ENCODE measurements around the gene PCSK1. TPM values are rescaled to one million over a fixed set of nuclear protein-coding genes. Genes with fewer than 3 reads are reported as not detected.

PCSK1 gene
- total RNA-seq, 1 donor from 2014 or later = not detected

GRCh38 chr5:96459313-96460121 is 26.5 kb upstream of the PCSK1 start:
- H3K27ac Mint-ChIP-seq (ENCODE audit: unreplicated experiment) = no peak overlapping the region
- no peaks in the 10 kb centered on the region for H3K4me1 Mint-ChIP-seq (ENCODE audit: unreplicated experiment)
- H3K36me3 Mint-ChIP-seq (ENCODE audit: unreplicated experiment) = no peaks in the 10 kb centered on the region
- no peak for DNase-seq (ENCODE audit: extremely low spot score, unreplicated experiment)
- no peak for TF ChIP-seq CTCF (IDR thresholded peaks at IDR 0.05)
- H3K4me3 Mint-ChIP-seq (ENCODE audit: unreplicated experiment) = no peak overlapping the region
- H3K9me3 Mint-ChIP-seq (ENCODE audit: unreplicated experiment) = no peaks in the 10 kb centered on the region
- peaks cover 61% of the 10 kb centered on the region for H3K27me3 Mint-ChIP-seq (ENCODE audit: unreplicated experiment)

- Mint-ChIP-seq H3K4me1 (ENCODE audit: unreplicated experiment) (no peaks in the 10 kb centered on the region), H3K9me3 (ENCODE audit: unreplicated experiment) (no peaks in the 10 kb centered on the region), H3K36me3 (ENCODE audit: unreplicated experiment) (no peaks in the 10 kb centered on the region), H3K4me3 (ENCODE audit: unreplicated experiment) (no peak overlapping the region), H3K27me3 (ENCODE audit: unreplicated experiment) (peaks cover 57% of the 10 kb centered on the region), H3K27ac (ENCODE audit: unreplicated experiment) (no peak overlapping the region)
- no peak for TF ChIP-seq CTCF (IDR thresholded peaks at IDR 0.05)
- no peak for DNase-seq (ENCODE audit: extremely low spot score, unreplicated experiment)
Observed at GRCh38 chr5:96458176-96458575, 25.1 kb upstream of the PCSK1 start.

- no peak for TF ChIP-seq CTCF (IDR thresholded peaks at IDR 0.05)
- no peak for DNase-seq (ENCODE audit: extremely low spot score, unreplicated experiment)
- Mint-ChIP-seq H3K4me3 (ENCODE audit: unreplicated experiment) (no peak overlapping the region), H3K27ac (ENCODE audit: unreplicated experiment) (no peak overlapping the region), H3K36me3 (ENCODE audit: unreplicated experiment) (no peaks in the 10 kb centered on the region), H3K9me3 (ENCODE audit: unreplicated experiment) (no peaks in the 10 kb centered on the region), H3K27me3 (ENCODE audit: unreplicated experiment) (peaks cover 49% of the 10 kb centered on the region), H3K4me1 (ENCODE audit: unreplicated experiment) (no peaks in the 10 kb centered on the region)
Observed at GRCh38 chr5:96455789-96456188, 22.7 kb upstream of the PCSK1 start.

GRCh38 chr5:96453394-96453793 is 20.3 kb upstream of the PCSK1 start:
- no peak overlapping the region for H3K4me3 Mint-ChIP-seq (ENCODE audit: unreplicated experiment)
- H3K9me3 Mint-ChIP-seq (ENCODE audit: unreplicated experiment) = no peaks in the 10 kb centered on the region
- H3K27ac Mint-ChIP-seq (ENCODE audit: unreplicated experiment) = no peak overlapping the region
- no peak for TF ChIP-seq CTCF (IDR thresholded peaks at IDR 0.05)
- no peaks in the 10 kb centered on the region for H3K36me3 Mint-ChIP-seq (ENCODE audit: unreplicated experiment)
- H3K4me1 Mint-ChIP-seq (ENCODE audit: unreplicated experiment) = no peaks in the 10 kb centered on the region
- DNase-seq (ENCODE audit: extremely low spot score, unreplicated experiment) = no peak
- peaks cover 54% of the 10 kb centered on the region for H3K27me3 Mint-ChIP-seq (ENCODE audit: unreplicated experiment)

GRCh38 chr5:96447949-96448348 is 14.9 kb upstream of the PCSK1 start:
- Mint-ChIP-seq H3K36me3 (ENCODE audit: unreplicated experiment) (no peaks in the 10 kb centered on the region), H3K4me3 (ENCODE audit: unreplicated experiment) (no peak overlapping the region), H3K27ac (ENCODE audit: unreplicated experiment) (no peak overlapping the region), H3K9me3 (ENCODE audit: unreplicated experiment) (no peaks in the 10 kb centered on the region), H3K27me3 (ENCODE audit: unreplicated experiment) (peaks cover 65% of the 10 kb centered on the region), H3K4me1 (ENCODE audit: unreplicated experiment) (no peaks in the 10 kb centered on the region)
- no peak for TF ChIP-seq CTCF (IDR thresholded peaks at IDR 0.05)
- no peak for DNase-seq (ENCODE audit: extremely low spot score, unreplicated experiment)

All from osteocyte (in vitro differentiated cells).